ENCODE data around the gene GALNT1. TPM values are rescaled to one million over a fixed set of nuclear protein-coding genes. Genes with fewer than 3 reads are reported as not detected.

GALNT1 gene
- total RNA-seq, 1 experiment from 2014 or later, result 105 TPM

DNA sequence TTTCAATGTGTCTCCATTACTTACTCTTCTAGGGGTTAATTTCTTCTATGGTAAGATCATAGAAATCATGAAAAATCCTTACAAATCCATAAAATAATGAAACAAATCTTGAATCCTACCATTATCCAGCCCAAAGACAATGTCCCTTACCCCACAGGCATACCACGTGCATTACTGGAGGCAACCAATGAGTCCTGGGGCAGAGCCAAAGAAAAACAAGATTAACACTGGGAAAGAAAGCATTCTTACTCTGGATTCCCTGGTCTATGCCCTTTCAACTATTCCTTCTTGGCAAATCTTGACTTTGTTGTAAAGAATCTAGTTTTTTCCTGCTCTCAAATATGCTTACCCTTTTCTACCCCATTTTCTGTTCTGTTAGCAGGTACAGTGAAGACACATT, 3.1 kb upstream of the GALNT1 start:
- BruUV-seq (replicated peaks), result no TSS peak
- TF ChIP-seq, protein P1, sequence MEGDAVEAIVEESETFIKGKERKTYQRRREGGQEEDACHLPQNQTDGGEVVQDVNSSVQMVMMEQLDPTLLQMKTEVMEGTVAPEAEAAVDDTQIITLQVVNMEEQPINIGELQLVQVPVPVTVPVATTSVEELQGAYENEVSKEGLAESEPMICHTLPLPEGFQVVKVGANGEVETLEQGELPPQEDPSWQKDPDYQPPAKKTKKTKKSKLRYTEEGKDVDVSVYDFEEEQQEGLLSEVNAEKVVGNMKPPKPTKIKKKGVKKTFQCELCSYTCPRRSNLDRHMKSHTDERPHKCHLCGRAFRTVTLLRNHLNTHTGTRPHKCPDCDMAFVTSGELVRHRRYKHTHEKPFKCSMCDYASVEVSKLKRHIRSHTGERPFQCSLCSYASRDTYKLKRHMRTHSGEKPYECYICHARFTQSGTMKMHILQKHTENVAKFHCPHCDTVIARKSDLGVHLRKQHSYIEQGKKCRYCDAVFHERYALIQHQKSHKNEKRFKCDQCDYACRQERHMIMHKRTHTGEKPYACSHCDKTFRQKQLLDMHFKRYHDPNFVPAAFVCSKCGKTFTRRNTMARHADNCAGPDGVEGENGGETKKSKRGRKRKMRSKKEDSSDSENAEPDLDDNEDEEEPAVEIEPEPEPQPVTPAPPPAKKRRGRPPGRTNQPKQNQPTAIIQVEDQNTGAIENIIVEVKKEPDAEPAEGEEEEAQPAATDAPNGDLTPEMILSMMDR (IDR thresholded peaks at IDR 0.05; ENCODE audit: unreplicated experiment), result no peak
- peaks cover 36% of the 10 kb centered on the region for H3K4me1 Mint-ChIP-seq (ENCODE audit: low read depth, unreplicated experiment)

DNA sequence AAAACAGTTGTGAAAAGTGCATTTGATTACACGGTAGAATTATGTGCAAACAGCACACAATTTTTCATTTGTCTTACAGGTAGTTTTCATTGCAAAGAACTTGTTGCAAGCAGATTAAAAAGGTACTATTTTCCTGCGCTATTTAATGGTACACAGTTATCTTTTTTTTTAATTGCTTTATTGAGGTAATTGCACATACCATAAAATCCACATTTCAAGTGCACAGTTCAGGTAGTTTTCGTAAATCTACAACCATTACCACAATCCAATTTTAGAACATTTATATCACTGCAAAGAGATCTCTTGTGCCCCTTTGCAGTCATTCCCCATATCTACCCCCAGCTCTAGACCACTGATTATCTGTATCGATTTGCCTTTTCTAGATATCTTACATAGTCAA, 2.6 kb upstream of the GALNT1 start:
- peaks cover 26% of the 10 kb centered on the region for H3K36me3 Mint-ChIP-seq (ENCODE audit: insufficient read depth, unreplicated experiment)

More for the DNA sequence above, 3.1 kb upstream of the GALNT1 start:
- no peaks in the 10 kb centered on the region for H3K27me3 Mint-ChIP-seq (ENCODE audit: unreplicated experiment)
- no peak for DNase-seq
- CTCF ChIA-PET, result no interaction called here
- H3K36me3 Mint-ChIP-seq (ENCODE audit: insufficient read depth, unreplicated experiment), result peaks cover 26% of the 10 kb centered on the region
- intact Hi-C loops (cut with micrococcal nuclease; ENCODE audit: unreplicated experiment), result loop anchor here (5.0 kb wide), 1 partner anchor 171 kb away; no protein-coding TSS in a partner anchor
- H3K4me3 Mint-ChIP-seq (ENCODE audit: low read depth, unreplicated experiment), result no peak overlapping the region
- H3K9me3 Mint-ChIP-seq (ENCODE audit: low read depth, unreplicated experiment), result peaks cover 6% of the 10 kb centered on the region
- H3K27ac Mint-ChIP-seq (ENCODE audit: unreplicated experiment), result no peak overlapping the region

DNA sequence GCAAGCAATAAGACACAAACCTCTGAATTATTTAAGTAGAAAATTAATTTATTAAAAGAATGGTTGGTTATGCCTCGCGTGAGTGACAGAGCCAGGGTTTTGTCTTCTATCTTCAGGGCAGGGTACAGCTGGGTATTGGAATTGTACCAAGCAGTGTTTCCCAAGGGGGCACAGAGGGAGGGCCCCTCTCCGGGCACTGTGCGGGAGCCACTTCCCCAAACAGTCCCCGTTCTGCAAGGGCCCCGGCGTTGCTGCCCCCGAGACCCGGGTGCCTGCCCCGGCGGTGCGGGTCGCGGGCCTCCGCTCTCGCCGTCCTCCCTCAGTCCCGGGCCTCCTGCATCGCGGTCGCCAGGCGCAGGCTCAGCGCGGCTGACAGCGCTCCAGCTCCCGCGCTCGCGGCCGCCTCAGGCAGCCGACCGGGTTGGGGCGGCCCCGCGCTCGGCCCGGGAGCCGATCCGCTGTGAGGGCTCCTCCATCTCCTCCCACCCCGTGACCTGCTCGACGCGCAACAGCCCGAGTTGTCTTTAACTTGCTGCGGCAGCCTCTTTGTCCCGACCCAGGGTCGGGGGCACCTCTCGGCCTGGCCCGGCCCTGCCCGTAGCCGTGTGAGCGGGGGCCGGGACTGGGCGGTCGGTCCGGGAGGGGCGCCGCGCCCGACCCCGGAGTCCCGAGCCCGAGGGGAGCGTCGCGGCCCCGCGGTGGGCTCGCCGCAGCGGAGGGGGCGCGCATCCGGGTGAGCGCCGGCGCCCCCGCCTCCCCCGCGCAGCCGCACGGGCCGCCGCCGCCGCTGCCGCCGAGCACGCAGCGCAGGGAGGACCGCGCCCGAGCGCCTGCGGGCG, 620 bp upstream of the GALNT1 start:
- peak; percentile 50 for DNase-seq
- no peak overlapping the region for H3K27ac Mint-ChIP-seq (ENCODE audit: unreplicated experiment)
- peaks cover 26% of the 10 kb centered on the region for H3K36me3 Mint-ChIP-seq (ENCODE audit: insufficient read depth, unreplicated experiment)
- peak overlapping the region; percentile 65 for H3K4me3 Mint-ChIP-seq (ENCODE audit: low read depth, unreplicated experiment)
- no TSS peak for BruUV-seq (replicated peaks)
- peaks cover 9% of the 10 kb centered on the region for H3K9me3 Mint-ChIP-seq (ENCODE audit: low read depth, unreplicated experiment)
- peaks cover 53% of the 10 kb centered on the region for H3K4me1 Mint-ChIP-seq (ENCODE audit: low read depth, unreplicated experiment)
- CTCF ChIA-PET, result no interaction called here
- TF ChIP-seq, protein P1 (IDR thresholded peaks at IDR 0.05; ENCODE audit: unreplicated experiment), result no peak
- intact Hi-C loops (cut with micrococcal nuclease; ENCODE audit: unreplicated experiment), result loop anchor here (5.0 kb wide), 2 partner anchors 69 to 99 kb away; no protein-coding TSS in a partner anchor
- no peaks in the 10 kb centered on the region for H3K27me3 Mint-ChIP-seq (ENCODE audit: unreplicated experiment)

More for the DNA sequence above, 2.6 kb upstream of the GALNT1 start:
- H3K9me3 Mint-ChIP-seq (ENCODE audit: low read depth, unreplicated experiment), result peaks cover 6% of the 10 kb centered on the region
- no peak for DNase-seq
- no peak overlapping the region for H3K27ac Mint-ChIP-seq (ENCODE audit: unreplicated experiment)
- CTCF ChIA-PET, result no interaction called here
- intact Hi-C loops (cut with micrococcal nuclease; ENCODE audit: unreplicated experiment), result loop anchor here (5.0 kb wide), 1 partner anchor 172 kb away; no protein-coding TSS in a partner anchor
- no peaks in the 10 kb centered on the region for H3K27me3 Mint-ChIP-seq (ENCODE audit: unreplicated experiment)
- no peak overlapping the region for H3K4me3 Mint-ChIP-seq (ENCODE audit: low read depth, unreplicated experiment)
- BruUV-seq (replicated peaks), result no TSS peak
- TF ChIP-seq, protein P1 (IDR thresholded peaks at IDR 0.05; ENCODE audit: unreplicated experiment), result no peak
- peaks cover 40% of the 10 kb centered on the region for H3K4me1 Mint-ChIP-seq (ENCODE audit: low read depth, unreplicated experiment)

DNA sequence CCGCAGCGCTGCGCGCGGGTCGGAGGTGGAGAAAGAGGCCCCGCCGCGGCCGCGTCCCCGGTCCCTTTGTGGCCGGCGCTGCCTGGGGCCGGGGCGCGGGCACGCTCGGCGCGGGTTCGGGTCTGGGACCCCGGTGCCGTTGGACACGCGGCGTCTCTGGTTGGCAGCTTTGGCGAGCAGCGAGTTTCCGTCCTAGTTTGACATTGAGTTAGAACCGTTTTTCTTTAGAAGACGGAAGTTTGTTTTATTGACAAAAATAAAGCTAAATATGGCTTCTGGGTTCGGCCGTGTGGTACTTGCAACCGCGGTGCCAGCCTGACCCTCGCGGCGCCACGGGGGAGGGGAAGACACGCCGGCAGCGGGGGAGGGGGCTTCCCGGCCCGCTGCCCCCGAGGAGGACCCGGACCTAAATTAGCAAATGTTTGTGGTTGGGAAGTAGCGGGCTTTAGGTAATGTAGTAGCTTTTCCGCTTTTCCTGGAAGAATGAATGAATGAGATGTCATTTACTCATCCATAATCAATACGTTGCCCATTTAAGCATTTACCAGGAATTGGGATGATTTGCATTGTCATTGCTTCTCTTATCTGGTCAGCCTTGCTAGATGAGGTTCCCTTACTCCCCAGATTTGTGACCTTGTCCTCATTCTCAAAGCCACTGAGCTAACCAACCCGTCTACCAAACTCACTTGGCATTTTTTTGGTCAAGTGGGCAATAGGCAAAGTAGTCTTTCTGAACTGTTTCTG, 530 bp downstream of the GALNT1 start:
- no peaks in the 10 kb centered on the region for H3K27me3 Mint-ChIP-seq (ENCODE audit: unreplicated experiment)
- CTCF ChIA-PET, result interaction anchor here (1.0 to 1.4 kb wide), 2 partner anchors 35 to 68 kb away, joined by 3 to 6 read pairs; no protein-coding TSS in a partner anchor
- TSS peak; percentile 52 for BruUV-seq (replicated peaks)
- peaks cover 46% of the 10 kb centered on the region for H3K4me1 Mint-ChIP-seq (ENCODE audit: low read depth, unreplicated experiment)
- peak overlapping the region; percentile 85 for H3K27ac Mint-ChIP-seq (ENCODE audit: unreplicated experiment)
- H3K9me3 Mint-ChIP-seq (ENCODE audit: low read depth, unreplicated experiment), result peaks cover 6% of the 10 kb centered on the region
- peaks cover 26% of the 10 kb centered on the region for H3K36me3 Mint-ChIP-seq (ENCODE audit: insufficient read depth, unreplicated experiment)
- DNase-seq, result no peak
- TF ChIP-seq, protein P1 (IDR thresholded peaks at IDR 0.05; ENCODE audit: unreplicated experiment), result no peak
- peak overlapping the region; percentile 76 for H3K4me3 Mint-ChIP-seq (ENCODE audit: low read depth, unreplicated experiment)
- intact Hi-C loops (cut with micrococcal nuclease; ENCODE audit: unreplicated experiment), result loop anchor here (5.0 kb wide), 2 partner anchors 70 to 100 kb away; no protein-coding TSS in a partner anchor
